Tibial nerve (tissue), 4 donors: ENCODE measurements around the gene CCDC158. TPM values are rescaled to one million over a fixed set of nuclear protein-coding genes. Genes with fewer than 3 reads are reported as not detected.
"Not testable (repeated sequence)": the region's sequence is repeated elsewhere in the genome, so short reads cannot be mapped to it uniquely, and the experiment has no call there.

Experiments used
- DNase-seq, 2 donors: peaks; one replicate each; pipeline ENCODE4 v3.0.0-alpha.2; 2019; ENCODE audit warnings: low spot score in 2 of 2
- H3K27ac ChIP-seq, 4 donors: fragments of 200-600 bp; sonication (generic) in 3 of 4; one replicate each; pipeline ENCODE4 v1.5.1; 2017 to 2019; ENCODE audit warnings: mild to moderate bottlenecking in 1 of 4
- H3K27me3 ChIP-seq, 2 donors: fragments of 200-600 bp; sonication (generic) in 1 of 2; one replicate each; pipeline versions ENCODE4 v1.5.1 to v1.6.0; 2017 to 2019
- H3K36me3 ChIP-seq, 3 donors: fragments of 200-600 bp; sonication (generic); one replicate each; pipeline ENCODE4 v1.5.1; 2018 to 2019
- H3K4me1 ChIP-seq, 4 donors: fragments of 200-600 bp; sonication (generic) in 3 of 4; one replicate each; pipeline ENCODE4 v1.5.1; 2017 to 2019
- H3K4me3 ChIP-seq, 4 donors: fragments of 200-600 bp; sonication (generic) in 3 of 4; one replicate each; pipeline ENCODE4 v1.5.1; 2017 to 2019; ENCODE audit warnings: mild to moderate bottlenecking in 1 of 4, moderate library complexity in 1 of 4
- H3K9me3 ChIP-seq, 4 donors: fragments of 200-600 bp; sonication (generic) in 3 of 4; one replicate each; pipeline ENCODE4 v1.5.1; 2017 to 2019
- EP300 ChIP-seq, 2 donors: sonication (generic); formaldehyde crosslinking; IDR thresholded peaks; one replicate each; pipeline ENCODE4 v1.6.1; 2017; ENCODE audit warnings: antibody characterized with exemption in 2 of 2, mild to moderate bottlenecking in 1 of 2
- POLR2A ChIP-seq, 2 donors: fragments of 450-650 bp; IDR thresholded peaks; one replicate each; pipeline ENCODE4 v1.6.1; 2017; ENCODE audit warnings: antibody characterized with exemption in 2 of 2, mild to moderate bottlenecking in 2 of 2, moderate library complexity in 2 of 2
- WGBS, 2 donors: methylation state at CpG; one replicate each; pipeline ENCODE4 v1.1.5; 2018; 5-methylcytosine and 5-hydroxymethylcytosine counted together
- total RNA-seq, 4 donors: library from RNA; depleted of rRNA; stranded (reverse); fragments of >200 nt; gene quantifications; one replicate each; pipeline ENCODE4 v1.1.0, GENCODE V29; 2016
- TF ChIP-seq, protein P1 (sequence below), 5 experiments: fragments of 200-600 bp in 3 of 5; fragments of 450-650 bp in 2 of 5; sonication (generic) in 3 of 5; IDR thresholded peaks; one replicate each; pipeline ENCODE4 v1.5.1; 2016 to 2019; ENCODE audit warnings: antibody characterized with exemption in 5 of 5, mild to moderate bottlenecking in 3 of 5, moderate library complexity in 2 of 5

CCDC158 gene
- total RNA-seq, 4 donors from 2014 or later = 0.39 to 8.4 (median 0.86) TPM

DNA sequence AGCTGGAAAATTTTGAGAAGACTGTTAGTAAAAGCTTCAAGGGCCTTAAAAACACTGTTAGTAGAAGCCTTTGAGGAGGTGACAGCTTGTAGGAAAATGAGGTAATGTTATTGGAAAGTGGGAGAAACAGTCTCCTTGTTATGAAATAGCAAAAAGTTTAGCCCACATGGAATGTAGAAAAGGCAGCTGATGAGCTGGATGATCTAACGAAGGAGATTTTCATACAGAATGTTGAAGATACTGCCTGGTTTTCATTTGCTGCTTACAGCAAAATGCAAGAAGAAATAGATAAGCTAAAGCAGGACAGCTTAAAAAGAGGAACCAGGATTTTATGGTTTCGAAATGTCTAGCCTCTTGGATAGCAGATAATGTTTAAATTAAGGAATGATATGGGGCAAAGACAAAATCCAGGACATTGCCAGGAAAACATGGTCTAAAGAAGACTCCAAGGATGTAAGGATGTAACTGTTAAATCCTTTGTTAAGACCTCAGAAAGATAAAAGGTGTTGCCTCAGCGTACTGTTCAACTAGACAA is 124.6 kb downstream of the CCDC158 start:
- Histone ChIP-seq H3K36me3 (no peaks in the 10 kb centered on the region), H3K27me3 (no peaks in the 10 kb centered on the region), H3K9me3 (peaks cover 0 to 18% (median 0%) of the 10 kb centered on the region in 4 donors), H3K4me1 (no peaks in the 10 kb centered on the region), H3K27ac (no peak overlapping the region), H3K4me3 (no peak overlapping the region)
- TF ChIP-seq EP300 (IDR thresholded peaks at IDR 0.05) (no peak), POLR2A (IDR thresholded peaks at IDR 0.05) (no peak)
- TF ChIP-seq, protein P1, sequence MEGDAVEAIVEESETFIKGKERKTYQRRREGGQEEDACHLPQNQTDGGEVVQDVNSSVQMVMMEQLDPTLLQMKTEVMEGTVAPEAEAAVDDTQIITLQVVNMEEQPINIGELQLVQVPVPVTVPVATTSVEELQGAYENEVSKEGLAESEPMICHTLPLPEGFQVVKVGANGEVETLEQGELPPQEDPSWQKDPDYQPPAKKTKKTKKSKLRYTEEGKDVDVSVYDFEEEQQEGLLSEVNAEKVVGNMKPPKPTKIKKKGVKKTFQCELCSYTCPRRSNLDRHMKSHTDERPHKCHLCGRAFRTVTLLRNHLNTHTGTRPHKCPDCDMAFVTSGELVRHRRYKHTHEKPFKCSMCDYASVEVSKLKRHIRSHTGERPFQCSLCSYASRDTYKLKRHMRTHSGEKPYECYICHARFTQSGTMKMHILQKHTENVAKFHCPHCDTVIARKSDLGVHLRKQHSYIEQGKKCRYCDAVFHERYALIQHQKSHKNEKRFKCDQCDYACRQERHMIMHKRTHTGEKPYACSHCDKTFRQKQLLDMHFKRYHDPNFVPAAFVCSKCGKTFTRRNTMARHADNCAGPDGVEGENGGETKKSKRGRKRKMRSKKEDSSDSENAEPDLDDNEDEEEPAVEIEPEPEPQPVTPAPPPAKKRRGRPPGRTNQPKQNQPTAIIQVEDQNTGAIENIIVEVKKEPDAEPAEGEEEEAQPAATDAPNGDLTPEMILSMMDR (IDR thresholded peaks at IDR 0.05) = no peak
- 79% methylated on average over 3 of the region's 3 CpGs for WGBS, 2 donors
- no peak for DNase-seq

DNA sequence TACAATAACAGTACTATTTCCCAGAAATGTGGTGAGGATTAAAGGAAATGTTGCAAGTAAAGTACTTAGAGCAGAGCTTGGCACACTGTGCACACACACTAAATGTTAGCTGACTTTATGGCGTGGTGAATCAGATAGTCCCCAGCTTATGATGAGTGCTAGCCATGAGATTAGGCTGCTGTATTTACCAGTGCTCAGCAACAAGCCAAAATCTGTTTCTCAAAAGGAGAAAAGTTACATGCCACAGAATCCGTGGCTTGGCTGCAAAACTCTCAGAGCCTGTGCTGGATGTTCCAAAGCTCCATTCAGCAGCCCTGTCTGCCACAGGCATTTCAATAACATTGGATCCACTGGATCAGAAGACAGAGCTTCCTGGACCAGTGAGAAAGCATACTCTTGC is 127.2 kb downstream of the CCDC158 start:
- Histone ChIP-seq H3K27me3 (no peaks in the 10 kb centered on the region), H3K4me1 (no peaks in the 10 kb centered on the region), H3K36me3 (no peaks in the 10 kb centered on the region), H3K4me3 (no peak overlapping the region), H3K9me3 (peaks cover 0 to 18% (median 0%) of the 10 kb centered on the region in 4 donors), H3K27ac (no peak overlapping the region)
- no peak for DNase-seq
- TF ChIP-seq POLR2A (IDR thresholded peaks at IDR 0.05) = no peak
- TF ChIP-seq, protein P1 (IDR thresholded peaks at IDR 0.05) = no peak
- no peak for TF ChIP-seq EP300 (IDR thresholded peaks at IDR 0.05)
- 70 to 78% methylated on average over 2 of the region's 2 CpGs for WGBS, 2 donors

GRCh38 chr4:76292730-76293129 is 128.2 kb downstream of the CCDC158 start:
- Histone ChIP-seq H3K4me3 (no peak overlapping the region), H3K27ac (no peak overlapping the region), H3K4me1 (no peaks in the 10 kb centered on the region), H3K36me3 (no peaks in the 10 kb centered on the region), H3K27me3 (no peaks in the 10 kb centered on the region), H3K9me3 (peaks cover 0 to 16% (median 0%) of the 10 kb centered on the region in 4 donors)
- 74 to 89% methylated on average over 3 of the region's 3 CpGs for WGBS, 2 donors
- DNase-seq = no peak
- TF ChIP-seq, protein P1 (IDR thresholded peaks at IDR 0.05) = no peak
- no peak for TF ChIP-seq EP300 (IDR thresholded peaks at IDR 0.05)
- no peak for TF ChIP-seq POLR2A (IDR thresholded peaks at IDR 0.05)

DNA sequence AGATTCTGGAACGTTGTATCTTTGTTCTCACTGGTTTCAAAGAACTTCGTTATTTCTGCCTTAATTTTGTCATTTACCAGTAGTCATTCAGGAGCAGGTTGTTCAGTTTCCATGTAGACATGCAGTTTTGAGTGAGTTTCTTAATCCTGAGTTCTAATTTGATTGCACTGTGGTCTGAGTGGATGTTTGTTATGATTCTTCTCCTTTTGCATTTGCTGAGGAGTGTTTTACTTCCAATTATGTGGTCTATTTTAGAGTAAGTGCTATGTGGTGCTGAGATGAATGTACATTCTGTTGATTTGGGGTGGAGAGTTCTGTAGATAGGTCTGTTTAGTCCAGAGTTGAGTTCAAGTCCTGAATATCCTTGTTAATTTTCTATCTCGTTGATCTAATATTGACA is 133.1 kb downstream of the CCDC158 start:
- 79 to 83% methylated on average over 3 of the region's 3 CpGs for WGBS, 2 donors
- DNase-seq, H3K4me1 ChIP-seq, H3K4me3 ChIP-seq, H3K27me3 ChIP-seq, H3K36me3 ChIP-seq, H3K27ac ChIP-seq: not testable (repeated sequence)
- peaks cover 0 to 13% (median 0%) of the 10 kb centered on the region in 4 donors for H3K9me3 ChIP-seq

DNA sequence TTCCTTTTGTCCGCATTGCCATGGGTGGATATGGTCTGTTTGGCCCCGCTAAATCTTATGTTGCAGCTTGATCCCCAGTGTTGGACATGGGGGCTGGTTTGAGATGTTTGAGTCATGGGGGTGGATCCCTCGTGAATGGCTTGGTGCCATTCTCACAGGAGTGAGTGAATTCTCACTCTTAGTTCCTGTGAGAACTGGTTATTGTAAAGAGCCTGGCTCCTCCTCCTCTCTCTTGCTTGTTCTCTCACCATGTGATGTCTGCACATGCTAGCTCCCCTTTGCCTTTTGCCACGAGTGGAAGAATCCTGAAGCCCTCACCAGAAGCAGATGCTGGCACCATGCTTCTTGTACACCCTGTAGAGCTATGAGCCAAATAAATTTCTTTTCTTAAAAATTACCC is 137.0 kb downstream of the CCDC158 start:
- H3K9me3 ChIP-seq = peaks cover 0 to 13% (median 0%) of the 10 kb centered on the region in 4 donors
- no peaks in the 10 kb centered on the region for H3K27me3 ChIP-seq
- 71 to 72% methylated on average over 4 of the region's 4 CpGs for WGBS, 2 donors
- no peaks in the 10 kb centered on the region for H3K36me3 ChIP-seq
- no peak overlapping the region for H3K4me3 ChIP-seq
- TF ChIP-seq EP300 (IDR thresholded peaks at IDR 0.05) = no peak
- no peak for TF ChIP-seq POLR2A (IDR thresholded peaks at IDR 0.05)
- TF ChIP-seq, protein P1 (IDR thresholded peaks at IDR 0.05) = no peak
- no peak for DNase-seq
- H3K4me1 ChIP-seq = no peaks in the 10 kb centered on the region
- no peak overlapping the region for H3K27ac ChIP-seq
